Measurements from ENCODE around the gene SYT7.

GRCh38 chr11:61607920-61608599 is 27.2 kb upstream of the SYT7 start:
- TF ChIP-seq, protein P1, sequence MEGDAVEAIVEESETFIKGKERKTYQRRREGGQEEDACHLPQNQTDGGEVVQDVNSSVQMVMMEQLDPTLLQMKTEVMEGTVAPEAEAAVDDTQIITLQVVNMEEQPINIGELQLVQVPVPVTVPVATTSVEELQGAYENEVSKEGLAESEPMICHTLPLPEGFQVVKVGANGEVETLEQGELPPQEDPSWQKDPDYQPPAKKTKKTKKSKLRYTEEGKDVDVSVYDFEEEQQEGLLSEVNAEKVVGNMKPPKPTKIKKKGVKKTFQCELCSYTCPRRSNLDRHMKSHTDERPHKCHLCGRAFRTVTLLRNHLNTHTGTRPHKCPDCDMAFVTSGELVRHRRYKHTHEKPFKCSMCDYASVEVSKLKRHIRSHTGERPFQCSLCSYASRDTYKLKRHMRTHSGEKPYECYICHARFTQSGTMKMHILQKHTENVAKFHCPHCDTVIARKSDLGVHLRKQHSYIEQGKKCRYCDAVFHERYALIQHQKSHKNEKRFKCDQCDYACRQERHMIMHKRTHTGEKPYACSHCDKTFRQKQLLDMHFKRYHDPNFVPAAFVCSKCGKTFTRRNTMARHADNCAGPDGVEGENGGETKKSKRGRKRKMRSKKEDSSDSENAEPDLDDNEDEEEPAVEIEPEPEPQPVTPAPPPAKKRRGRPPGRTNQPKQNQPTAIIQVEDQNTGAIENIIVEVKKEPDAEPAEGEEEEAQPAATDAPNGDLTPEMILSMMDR (conservative IDR thresholded peaks at IDR 0.05; ENCODE audit: low read depth, low read length), result no peak
- TF ChIP-seq POLR2A (IDR thresholded peaks at IDR 0.05; ENCODE audit: low read depth, low read length), result no peak
- TF ChIP-seq CHD1 (IDR thresholded peaks at IDR 0.05; ENCODE audit: low read depth, low read length), result no peak
- no peak for TF ChIP-seq RCOR1 (IDR thresholded peaks at IDR 0.05; ENCODE audit: insufficient replicate concordance, low read length)
- TF ChIP-seq, protein P2, sequence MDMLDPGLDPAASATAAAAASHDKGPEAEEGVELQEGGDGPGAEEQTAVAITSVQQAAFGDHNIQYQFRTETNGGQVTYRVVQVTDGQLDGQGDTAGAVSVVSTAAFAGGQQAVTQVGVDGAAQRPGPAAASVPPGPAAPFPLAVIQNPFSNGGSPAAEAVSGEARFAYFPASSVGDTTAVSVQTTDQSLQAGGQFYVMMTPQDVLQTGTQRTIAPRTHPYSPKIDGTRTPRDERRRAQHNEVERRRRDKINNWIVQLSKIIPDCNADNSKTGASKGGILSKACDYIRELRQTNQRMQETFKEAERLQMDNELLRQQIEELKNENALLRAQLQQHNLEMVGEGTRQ (IDR thresholded peaks at IDR 0.05; ENCODE audit: low read depth, low read length), result no peak
- no peak for TF ChIP-seq RAD21 (IDR thresholded peaks at IDR 0.05; ENCODE audit: low read length)
- no peak for TF ChIP-seq MAFK (IDR thresholded peaks at IDR 0.05; ENCODE audit: low read depth, low read length)
- TF ChIP-seq CEBPB (IDR thresholded peaks at IDR 0.05; ENCODE audit: low read depth, low read length), result no peak
- TF ChIP-seq RFX5 (IDR thresholded peaks at IDR 0.05; ENCODE audit: low read depth, low read length), result no peak
- no peak for TF ChIP-seq FOS (IDR thresholded peaks at IDR 0.05; ENCODE audit: low read depth, low read length)

All from IMR-90 (cell line).